CD4-positive, alpha-beta T cell treated with Interleukin-15 for 1 hour (primary cell): Measurements from ENCODE around the gene SYNDIG1.

Experiments used
- DNase-seq: peaks from one replicate; pipeline ENCODE4 v3.0.0-alpha.2; 2020

SYNDIG1 gene

DNA sequence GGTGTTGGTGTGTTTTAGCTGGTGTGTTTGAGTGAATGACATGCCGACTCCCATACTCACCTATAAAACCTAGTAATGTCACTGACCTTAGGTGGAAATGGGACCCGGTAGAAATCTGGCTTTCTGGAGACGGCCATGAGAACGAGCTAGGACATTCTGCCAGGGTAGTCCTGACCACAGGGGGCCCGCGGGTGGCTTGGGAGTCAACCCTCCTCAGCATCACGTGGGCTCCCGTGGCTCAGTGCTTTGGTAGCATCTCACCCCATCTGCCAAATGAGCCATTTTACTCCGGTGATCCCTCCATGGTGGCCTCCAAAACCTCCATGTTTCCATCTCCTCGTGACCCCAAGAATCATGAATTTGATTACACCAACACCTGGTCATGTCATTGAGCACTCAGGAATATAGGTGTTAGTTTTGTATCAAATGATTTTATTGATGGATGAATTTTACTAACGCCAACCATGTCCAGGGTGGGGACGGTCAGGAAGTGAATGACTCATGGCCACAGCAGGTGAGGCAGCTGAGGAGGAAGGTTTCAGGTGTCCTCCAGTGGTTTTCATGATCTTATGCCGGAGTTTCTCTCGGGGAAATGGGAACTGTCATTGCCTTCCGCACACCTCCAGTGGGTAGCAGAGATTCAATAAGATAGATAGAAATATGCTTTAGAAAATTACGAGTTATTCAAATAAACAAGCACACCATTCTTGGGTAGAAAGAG lies 195.0 kb downstream of the SYNDIG1 start:
- no peak for DNase-seq

DNA sequence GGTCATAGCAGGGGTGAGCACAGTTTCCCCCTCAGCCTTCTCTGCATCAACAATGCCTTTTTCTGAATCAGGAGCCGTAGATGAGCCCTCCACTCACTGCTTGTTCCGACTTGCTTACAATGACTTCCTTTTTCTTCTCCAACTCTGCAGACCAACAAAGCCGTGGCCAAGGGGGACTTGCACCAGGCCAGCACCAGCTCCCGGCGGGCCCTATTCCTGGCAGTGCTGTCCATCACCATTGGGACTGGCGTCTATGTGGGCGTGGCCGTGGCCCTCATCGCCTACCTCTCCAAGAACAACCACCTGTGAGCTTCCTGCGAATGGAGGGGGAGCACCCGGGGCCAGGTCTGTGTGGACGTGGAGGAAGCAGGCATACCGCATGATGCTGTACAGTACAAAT lies 195.8 kb downstream of the SYNDIG1 start:
- no peak for DNase-seq

DNA sequence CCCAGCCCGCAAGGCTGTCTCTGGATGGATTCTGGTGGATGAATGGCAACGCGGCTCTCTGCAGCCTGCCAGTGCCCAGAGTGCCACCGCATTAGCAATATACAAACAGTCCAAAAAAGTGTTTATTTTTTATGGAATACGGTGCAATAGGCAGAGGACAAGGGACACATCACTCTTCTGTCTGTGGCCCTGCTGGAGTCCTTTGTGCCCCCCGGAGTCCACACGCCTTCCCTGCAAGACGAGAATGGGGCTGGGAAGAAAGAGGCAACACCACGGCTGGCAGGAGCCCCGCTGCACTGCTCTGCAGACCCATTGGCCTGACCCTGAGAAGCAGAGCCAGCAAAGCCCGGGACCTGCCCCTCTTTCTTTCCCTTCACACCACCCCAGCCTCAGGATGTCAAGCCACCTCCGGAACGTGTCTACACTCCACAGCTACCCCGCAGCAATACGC lies 196.3 kb downstream of the SYNDIG1 start:
- DNase-seq: no peak

DNA sequence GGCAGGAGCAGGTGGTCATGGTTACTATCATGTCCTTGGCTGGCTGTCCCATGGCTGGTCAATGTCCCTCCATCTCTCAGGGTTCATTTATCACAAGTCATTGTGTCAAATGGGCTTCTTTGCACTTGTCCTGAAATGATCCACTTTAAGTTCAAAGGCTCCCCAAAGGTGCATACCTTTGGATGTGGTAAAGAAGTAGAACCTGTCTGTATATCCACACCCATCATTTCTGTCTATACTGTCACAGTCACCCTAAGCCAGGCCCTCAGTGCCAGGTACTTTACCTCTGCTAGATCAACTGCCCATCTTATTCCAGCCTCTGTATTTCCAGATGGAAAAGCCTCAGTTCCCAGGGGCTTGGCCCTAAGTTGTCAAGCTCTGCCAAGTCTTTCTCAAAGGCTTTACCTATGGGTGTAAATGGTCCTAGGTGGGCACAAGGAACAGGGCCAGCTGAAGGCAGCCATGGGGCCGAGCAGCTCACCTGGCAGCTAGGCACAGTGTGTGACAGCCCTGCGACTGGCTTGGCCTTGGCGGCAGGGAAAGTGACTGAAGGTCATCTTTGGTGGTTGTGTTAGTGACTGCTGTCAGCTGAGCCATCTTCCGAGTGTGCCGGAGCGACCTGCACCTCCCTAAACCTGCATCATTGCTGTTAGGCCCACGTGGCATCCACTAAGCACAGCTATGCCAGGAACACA lies 198.4 kb downstream of the SYNDIG1 start:
- DNase-seq: no peak

DNA sequence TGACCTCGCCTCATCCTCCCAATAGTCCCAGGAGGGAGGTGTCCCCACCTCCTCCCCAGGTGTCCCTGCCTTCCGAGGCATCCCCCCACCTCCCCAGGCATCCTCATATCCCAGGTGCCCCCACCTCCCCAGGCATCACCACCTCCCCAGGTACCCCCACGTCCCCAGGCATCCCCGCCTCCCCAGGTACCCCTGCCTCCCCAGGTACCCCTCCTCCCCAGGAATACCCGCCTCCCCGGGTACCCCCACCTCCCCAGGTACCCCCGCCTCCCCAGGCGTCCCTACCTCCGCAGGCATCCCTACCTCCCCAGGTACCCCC lies 198.9 kb downstream of the SYNDIG1 start:
- DNase-seq: no peak

DNA sequence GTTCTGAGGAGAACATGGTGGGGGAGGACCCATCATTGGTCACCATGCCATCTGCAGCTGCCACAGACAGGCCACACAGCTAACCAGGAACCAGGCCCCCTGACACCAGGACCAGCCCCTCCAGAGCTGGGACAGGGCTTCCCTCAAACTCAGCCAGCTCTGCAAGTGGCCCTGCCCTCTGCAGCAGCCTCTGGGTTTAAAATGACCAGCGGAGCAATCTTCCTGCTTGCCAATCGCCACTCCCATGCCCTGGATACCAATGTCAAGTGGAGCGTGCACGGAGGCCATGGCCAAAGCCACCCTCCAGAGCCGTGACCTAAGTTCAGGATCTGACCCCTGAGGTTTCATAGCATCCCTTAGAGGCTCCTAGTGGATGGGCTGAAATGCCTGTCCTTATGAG lies 199.4 kb downstream of the SYNDIG1 start:
- no peak for DNase-seq

DNA sequence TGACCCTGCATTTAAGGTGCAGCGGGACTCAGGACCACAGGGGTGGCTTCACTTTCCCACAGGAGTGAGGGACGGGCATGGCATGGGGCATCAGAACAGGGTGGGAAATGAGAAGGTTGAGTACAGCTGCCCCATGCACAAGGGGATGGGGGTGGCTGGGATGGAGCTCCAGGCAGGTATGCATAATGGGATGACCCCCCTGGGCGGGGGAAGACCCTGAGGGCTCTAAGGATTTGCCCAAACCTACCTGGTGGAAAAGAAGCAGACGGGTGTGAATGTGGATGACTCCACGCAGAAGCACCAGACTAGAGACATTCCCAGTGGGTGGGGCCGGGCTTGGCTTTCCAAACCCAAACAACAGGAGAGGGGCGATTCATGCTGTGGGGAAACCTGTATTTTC lies 200.3 kb downstream of the SYNDIG1 start:
- no peak for DNase-seq

DNA sequence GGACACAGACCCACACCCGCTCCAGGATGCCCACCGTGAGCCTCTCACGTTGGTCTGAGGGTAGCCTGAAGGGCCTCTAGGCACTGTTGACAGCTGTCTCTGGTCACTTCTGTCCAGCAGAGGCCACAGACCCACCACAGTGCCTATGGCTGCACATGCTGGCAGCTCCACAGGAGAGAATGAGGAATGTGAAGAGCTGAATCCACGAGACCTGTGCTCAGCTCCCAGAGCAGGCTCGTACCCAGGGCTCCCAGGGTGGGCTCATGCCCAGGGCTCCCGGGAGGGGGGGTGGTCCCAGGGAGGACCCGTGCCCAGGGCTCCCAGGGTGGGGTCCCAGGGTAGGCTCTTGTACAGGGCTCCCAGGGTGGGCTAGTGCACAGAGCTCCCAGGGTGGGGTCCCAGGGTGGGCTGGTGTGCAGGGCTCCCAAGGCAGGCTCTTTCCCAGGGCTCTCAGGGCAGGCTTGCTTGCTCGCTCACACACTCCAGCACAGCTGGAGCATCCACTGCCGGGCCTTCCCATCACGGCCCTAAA lies 201.0 kb downstream of the SYNDIG1 start:
- DNase-seq: no peak

DNA sequence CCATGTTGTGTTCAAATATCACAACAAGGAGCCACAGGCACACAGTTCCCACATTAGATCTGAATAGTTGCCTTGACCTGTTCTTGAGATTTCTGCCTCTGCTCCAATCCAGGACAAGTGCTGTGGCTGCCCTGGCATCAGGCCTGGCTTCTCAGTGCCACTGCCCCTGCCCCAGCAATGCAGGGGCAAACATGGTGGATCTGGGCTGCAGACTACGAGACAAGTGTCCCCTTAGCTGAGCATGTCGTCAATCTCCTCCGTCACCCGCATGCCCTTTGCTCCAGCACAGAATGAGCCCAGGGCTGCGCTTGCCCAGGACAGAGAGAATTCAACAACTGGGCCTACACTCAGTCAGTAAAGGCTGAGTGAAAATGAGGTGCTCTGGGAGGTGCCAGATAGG lies 201.6 kb downstream of the SYNDIG1 start:
- no peak for DNase-seq

DNA sequence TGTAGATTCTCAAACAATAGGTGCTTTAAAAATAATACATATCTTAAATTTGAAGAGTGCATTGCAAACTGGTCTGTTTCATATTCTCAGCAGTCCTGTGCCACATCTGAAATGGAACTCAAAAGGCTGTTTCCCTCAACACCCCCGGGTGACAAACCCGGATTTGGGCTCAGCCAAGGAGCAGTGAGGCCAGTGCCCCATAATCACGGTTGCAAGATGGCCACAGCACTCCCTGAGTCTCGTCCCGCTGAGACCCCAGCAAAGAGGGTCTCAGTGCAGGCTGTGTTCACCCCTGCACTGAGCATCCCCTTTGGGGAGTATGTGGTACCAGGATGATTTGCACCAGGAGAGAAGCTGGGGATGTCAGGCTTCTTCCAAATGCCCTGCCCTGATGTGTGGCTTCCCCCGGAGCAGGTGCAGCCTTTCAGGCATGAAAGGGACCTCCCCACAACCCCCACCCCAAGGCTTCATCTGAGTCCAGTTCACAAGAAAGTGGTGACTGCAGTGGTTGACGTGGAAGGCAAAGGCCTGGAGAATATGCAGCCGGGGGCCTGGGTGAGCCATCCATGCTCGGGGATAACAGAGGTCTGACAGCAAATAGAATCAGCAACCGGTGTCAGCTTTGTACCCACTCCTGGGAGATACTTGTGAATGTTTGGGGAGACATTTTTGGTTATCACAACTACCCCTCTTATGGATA lies 202.9 kb downstream of the SYNDIG1 start:
- no peak for DNase-seq

DNA sequence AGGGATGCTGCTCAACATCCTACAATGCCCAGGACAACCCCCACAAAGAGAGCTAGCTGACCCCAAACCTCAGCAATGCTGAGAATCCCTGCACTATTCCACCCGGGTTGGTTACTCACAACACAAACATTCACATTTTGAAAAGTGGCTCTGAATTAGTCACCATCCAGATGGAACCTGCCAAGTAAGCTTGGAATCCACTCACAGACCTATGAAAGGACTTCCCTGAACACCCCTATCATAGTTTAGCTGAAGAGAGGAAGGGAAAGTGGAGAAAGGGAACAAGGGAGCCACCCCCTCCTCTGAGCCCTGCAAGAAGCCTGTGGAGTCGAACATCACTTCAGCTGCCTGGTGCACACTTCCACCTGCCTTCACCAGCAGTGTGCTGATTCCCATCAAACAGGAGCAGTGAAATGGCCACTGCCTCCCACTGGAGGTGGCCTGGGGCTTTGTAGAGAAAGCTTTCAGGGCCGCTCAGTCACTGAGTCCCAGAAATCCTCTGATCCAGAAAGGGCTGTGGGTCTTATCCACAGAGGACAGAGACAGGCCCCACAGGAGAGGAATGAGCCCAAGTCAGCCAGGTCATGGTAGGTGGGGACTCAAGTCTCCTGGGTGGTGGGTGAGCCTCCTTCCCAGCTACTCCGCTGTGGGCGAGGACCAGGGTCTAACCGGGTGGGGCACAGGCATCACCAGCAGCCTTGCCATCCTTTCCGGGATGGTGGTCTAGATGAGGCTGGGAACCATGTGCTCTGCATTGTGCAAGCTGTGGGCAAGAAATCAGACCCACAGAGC lies 203.7 kb downstream of the SYNDIG1 start:
- DNase-seq: no peak

DNA sequence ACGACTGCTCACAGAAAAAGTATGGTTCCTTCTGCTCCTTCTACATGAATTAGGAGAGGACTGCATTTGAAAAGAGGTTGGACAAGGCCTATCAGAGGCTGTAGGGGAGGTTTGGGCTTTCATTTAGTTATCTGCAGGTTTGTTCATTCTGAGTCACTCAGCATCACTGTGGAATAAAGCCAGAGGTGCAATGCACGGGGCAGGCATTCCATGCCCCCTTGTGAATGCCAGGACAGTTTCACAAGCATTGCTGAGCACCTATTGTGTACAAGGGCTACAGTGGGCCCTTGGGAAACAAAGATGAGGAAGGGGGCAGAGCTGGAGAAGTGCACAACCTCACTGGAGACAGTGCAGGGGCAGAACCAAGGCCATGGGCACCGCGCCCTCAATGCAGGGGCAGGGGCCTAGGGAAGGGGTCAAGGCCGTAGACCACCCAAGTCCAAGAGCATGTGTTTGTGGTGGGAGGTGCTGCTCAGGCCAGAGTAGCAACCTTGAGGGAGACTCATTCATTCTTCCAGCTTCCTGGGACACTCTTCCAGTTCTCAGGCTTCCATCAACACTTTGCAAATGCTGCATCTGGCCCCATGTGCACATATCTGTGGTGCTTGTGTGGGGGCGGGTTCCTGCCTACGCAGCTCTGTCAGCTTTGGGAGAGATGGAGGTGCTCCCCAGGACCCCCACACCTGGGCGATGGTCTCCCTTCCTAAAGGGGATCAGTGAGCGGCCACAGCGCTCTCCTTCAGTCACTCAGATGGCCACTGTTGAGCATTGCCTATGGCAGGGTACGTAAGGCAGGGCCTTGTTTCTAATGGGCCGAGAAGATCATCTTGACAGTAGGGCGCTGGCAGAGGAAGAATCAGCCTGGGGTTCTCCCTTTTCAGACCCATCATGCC lies 204.5 kb downstream of the SYNDIG1 start:
- DNase-seq: no peak

DNA sequence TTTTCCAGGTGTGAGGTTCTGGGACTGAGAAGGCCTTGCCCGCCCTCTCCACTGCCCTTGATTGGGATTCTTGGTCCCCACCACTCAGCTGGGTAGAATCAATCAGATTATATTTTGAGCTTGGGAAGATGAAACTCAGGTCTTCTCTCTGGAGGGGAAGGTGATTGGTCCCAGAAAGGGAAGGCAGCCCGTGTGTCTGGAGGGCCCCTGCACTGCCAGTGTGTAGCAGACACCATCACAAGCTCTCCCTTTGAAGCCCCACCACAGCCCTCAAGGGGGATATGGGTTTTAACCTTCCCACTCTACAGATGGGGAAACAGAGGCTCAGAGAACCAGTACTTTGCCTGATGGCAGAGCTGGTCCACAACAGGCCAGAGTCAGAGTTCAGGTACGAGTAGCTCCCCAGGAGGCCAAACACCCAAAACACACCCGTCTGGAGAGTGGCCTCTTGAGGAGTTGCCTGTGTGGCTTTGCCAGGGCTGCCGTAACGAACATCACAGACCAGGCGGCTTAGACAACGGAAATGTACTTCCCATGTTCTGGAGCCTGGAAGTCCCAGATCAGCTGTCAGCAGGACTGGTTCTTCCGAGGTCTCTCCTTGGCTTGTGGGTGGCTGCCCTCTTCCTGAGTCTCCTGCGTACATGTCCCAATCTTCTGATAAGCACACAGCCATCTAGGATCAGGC lies 205.6 kb downstream of the SYNDIG1 start:
- DNase-seq: no peak

DNA sequence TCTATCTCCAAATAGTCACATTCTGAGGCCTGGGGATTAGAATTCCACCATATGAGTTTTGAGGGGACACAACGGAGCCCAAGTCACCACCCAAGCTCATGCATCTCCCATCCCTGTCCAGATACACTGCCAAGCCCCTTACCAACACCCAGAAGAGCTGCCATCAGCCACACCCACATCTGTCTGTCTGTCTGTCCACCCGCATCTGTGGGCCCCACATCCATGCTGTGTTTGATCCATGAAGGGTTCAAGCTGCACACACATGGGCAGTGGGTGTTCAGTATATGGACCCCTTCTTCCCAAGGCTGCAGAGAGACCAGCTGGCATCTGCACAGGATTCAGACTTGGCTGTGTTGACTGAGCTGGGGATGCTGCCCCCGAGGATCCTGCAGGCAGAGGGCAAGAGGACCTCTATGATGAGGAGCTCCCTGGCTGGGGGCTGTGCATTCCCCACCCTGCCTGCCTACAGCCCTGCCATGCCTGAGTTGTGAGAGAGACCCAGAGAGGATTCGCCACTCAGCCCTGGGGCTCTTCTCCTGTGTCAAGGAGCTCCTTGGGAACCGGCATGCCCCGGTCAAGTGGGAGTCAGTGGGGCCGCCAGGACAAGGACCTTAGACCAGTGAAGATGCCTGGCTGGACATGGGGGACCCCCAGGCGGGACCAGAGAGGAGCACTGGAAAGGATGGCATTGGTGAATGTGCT lies 206.4 kb downstream of the SYNDIG1 start:
- DNase-seq: no peak

DNA sequence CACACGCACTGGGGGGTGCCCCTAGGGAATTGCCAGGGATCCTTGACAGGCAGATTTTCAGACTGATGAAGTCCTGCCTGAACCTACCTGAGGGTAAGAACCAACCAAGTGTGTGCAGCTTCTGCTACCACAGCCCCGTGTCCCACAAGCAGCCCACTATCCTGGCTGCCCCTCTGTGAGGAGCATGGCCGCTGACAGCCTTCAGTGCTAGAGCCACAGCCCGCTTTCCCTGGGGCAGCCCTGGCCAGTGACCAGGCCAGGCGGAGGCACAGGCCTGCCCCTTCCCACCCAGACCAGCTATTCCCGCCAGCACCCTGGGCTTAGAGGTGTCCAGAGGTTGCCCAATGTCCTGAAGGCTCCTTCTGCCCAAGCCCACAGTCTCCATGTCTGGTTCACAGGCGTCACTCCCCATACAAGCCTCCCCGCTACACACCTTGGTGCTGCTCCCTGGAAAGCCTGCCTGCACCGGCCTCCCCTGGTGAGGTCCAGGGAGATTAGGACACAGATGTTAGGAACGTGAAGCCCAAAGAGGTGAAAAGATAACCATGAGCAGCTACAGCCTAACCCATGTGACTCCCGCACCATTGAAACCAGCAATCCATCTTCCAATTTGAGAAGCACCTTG lies 207.0 kb downstream of the SYNDIG1 start:
- no peak for DNase-seq

DNA sequence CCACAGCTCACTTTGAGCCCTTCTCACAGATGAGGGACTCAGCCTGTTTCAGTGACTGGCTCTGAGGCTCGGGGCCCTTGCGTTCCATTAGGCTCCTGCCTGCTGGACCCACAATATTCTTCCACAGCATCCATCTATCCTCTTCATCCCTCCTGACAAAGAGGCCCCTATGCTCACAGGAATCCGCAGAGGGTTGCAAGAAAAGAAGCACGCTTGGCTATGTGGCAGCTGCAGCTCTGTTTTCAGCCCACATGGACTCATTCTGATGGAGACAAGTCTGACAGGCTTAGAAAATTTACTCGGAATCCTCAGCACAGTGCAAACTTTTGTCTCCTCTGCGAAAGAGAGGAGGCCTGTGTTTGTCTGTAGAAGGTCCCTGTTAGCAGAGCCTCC lies 207.5 kb downstream of the SYNDIG1 start:
- DNase-seq: no peak

DNA sequence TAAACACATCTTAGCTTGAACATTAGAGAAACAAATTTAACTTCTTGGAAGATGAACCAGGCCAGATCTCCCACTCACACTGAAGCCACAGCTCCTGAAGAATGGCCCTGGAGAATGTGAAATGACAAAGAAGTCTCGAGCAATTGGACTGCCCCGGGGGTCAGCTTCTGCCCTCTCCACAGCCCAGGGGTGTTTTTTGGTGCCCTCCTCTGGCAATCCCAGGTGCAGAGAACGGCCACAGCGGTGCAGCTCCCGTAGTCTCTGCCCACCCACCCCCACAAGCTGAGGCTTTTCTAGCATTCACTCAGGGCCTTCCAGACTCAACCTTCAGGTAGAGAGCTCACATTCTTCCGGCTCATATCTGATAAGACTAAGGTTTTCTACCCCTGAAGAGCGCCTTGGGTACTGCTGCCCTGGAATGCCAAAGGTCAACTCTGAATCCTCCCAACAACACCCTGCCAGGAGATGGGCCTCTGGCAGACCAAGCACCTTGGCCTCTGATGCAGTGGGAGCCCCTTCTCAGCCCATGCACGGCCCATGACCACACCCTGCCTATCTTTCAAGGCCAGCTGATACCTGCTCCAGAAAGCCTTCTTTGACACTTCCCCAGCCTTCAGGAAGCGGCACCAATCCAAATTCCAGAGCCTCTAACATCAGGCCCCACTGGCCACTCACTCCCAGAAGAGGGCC lies 208.3 kb downstream of the SYNDIG1 start:
- DNase-seq: no peak

DNA sequence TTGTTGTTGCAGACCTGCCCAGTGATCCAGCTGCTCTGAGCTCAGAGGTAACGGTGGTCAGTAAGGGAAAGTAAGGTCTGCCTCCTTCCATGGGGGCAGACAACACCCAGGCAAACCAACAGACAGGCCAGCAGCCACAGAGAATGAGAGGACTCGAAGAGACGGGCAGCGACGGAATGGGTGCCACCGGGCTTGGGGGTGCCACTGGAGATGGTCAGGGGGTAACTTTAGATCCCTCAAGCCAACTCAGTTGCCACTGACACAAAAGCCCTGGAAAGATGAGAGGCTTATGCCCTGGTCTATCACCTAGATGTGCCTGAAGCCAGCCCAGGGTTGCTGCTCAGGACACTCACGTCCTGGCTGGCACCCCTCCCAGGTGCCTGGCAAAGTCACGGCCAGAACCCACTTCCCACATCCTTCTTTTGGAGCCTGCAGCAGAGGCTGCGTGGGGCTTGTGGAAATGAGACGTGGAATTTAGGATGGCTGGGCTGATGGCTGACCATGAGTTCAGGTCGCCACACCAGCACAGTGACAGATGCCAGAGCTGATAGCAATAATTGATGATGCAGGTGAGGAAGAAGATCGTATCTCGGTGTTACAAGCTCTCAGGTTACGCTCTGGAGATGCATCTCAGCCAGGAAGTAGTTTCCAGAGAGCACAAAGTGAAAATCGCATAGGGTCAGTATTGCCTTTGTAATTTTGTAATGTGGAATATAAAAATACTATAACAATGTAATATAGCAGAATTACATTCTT lies 209.1 kb downstream of the SYNDIG1 start:
- no peak for DNase-seq
